Esophagus squamous epithelium (tissue), 5 donors: ENCODE results near the gene LMF1. TPM values are rescaled to one million over a fixed set of nuclear protein-coding genes. Genes with fewer than 3 reads are reported as not detected.
A peak's percentile ranks its signal among the peaks of the same experiment; 100 is the strongest.

Experiments used
- DNase-seq: peaks from one replicate; lab custom pipeline; 2025; lab: John Stamatoyannopoulos, UW
- H3K27ac ChIP-seq, 4 donors: fragments of 200-600 bp; sonication (generic); one replicate each; pipeline ENCODE4 v1.5.1; 2016 to 2019; ENCODE audit warnings: mild to moderate bottlenecking in 1 of 4
- H3K27me3 ChIP-seq, 4 donors: fragments of 200-600 bp; sonication (generic); 1 replicate in 3 of 4; 2 replicates in 1 of 4; pipeline versions ENCODE4 v1.5.1 to v1.6.0; 2017 to 2021; ENCODE audit warnings: antibody characterized with exemption in 1 of 4
- H3K36me3 ChIP-seq, 3 donors: fragments of 200-600 bp; sonication (generic); one replicate each; pipeline ENCODE4 v1.5.1; 2016 to 2019
- H3K4me1 ChIP-seq, 3 donors: fragments of 200-600 bp; sonication (generic); one replicate each; pipeline ENCODE4 v1.5.1; 2017 to 2019
- H3K4me3 ChIP-seq, 4 donors: fragments of 200-600 bp; sonication (generic); 1 replicate in 3 of 4; 2 replicates in 1 of 4; pipeline ENCODE4 v1.5.1; 2016 to 2019; ENCODE audit warnings: mild to moderate bottlenecking in 2 of 4, moderate library complexity in 1 of 4
- H3K9me3 ChIP-seq, 3 donors: fragments of 200-600 bp; sonication (generic); one replicate each; pipeline ENCODE4 v1.5.1; 2016 to 2019
- POLR2A ChIP-seq, 4 donors: fragments of 450-650 bp; IDR thresholded peaks; one replicate each; pipeline ENCODE4 v1.6.1; 2017; ENCODE audit warnings: antibody characterized with exemption in 4 of 4, mild to moderate bottlenecking in 4 of 4, moderate library complexity in 3 of 4
- WGBS, 2 donors: methylation state at CpG; one replicate each; pipeline ENCODE4 v1.1.5; 2018; 5-methylcytosine and 5-hydroxymethylcytosine counted together
- intact Hi-C: fragments of 100-400 bp; cut with DNase I; formaldehyde crosslinking; loops from one replicate; pipeline ENCODE4 v1.15.0; 2022
- total RNA-seq, 4 donors: library from RNA; depleted of rRNA; stranded (reverse); fragments of >200 nt; gene quantifications; one replicate each; pipeline ENCODE4 v1.1.0, GENCODE V29; 2016
- TF ChIP-seq, protein P1 (sequence below), 6 experiments: fragments of 450-650 bp in 4 of 6; fragments of 200-600 bp in 2 of 6; sonication (generic) in 2 of 6; IDR thresholded peaks; one replicate each; pipeline ENCODE4 v1.5.1; 2016 to 2019; ENCODE audit warnings: antibody characterized with exemption in 6 of 6, mild to moderate bottlenecking in 4 of 6, moderate library complexity in 4 of 6
- donor health status: DM: yes; HTN: yes; CAD: no.

The LMF1 gene
- total RNA-seq, 4 donors from 2014 or later, result 13.3 to 34.4 (median 23.8) TPM

DNA sequence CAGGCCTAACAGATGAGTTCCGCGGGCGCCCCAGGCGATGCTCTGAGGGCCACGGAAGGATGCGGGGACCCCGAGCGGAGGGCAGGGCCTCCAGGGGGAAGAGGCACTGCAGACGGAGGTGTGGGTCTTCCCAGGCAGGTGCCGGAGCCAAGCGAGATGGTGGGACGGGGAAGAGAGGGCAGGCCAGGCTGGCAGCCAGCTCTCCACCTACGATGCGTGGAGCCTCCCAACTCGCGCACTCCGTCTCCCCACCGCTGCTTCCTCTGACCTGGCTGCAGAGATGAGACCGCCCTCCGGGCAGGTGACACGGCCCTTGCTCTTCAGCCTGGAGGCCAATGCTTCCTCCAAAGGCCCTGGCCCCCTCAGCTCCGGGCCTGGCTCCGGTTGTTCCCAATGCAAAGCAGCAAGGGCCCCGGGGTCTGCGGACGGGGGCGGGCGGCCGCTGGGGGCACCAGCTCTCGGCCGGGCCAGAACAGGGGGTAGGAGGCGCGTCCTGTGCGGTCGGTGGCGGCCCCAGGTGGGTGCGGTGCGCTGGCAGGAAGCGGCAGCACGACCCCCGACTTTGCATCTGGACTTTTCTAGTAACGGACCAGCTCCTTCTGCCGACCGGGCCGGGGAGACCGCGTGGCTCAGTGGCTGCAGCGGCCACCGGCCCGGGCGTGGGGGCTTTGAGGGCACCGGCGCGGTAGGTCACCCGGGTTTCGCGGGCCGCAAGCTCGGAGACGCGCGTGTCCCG is 9.2 kb upstream of the LMF1 start:
- Histone ChIP-seq H3K9me3 (no peaks in the 10 kb centered on the region), H3K4me1 (peaks cover 9 to 50% (median 29%) of the 10 kb centered on the region in 3 donors), H3K36me3 (no peaks in the 10 kb centered on the region), H3K27me3 (peaks cover 7 to 76% (median 22%) of the 10 kb centered on the region in 4 donors), H3K4me3 (peak overlapping the region; percentile 35 to 75 (median 48)), H3K27ac (no peak overlapping the region)
- TF ChIP-seq, protein P1, sequence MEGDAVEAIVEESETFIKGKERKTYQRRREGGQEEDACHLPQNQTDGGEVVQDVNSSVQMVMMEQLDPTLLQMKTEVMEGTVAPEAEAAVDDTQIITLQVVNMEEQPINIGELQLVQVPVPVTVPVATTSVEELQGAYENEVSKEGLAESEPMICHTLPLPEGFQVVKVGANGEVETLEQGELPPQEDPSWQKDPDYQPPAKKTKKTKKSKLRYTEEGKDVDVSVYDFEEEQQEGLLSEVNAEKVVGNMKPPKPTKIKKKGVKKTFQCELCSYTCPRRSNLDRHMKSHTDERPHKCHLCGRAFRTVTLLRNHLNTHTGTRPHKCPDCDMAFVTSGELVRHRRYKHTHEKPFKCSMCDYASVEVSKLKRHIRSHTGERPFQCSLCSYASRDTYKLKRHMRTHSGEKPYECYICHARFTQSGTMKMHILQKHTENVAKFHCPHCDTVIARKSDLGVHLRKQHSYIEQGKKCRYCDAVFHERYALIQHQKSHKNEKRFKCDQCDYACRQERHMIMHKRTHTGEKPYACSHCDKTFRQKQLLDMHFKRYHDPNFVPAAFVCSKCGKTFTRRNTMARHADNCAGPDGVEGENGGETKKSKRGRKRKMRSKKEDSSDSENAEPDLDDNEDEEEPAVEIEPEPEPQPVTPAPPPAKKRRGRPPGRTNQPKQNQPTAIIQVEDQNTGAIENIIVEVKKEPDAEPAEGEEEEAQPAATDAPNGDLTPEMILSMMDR (IDR thresholded peaks at IDR 0.05), result no peak
- TF ChIP-seq POLR2A (IDR thresholded peaks at IDR 0.05), result no peak
- DNase-seq, result no peak
- intact Hi-C loops, result no loop called here
- WGBS, 2 donors, result 50 to 69% methylated on average over 1 to 16 of the region's 63 CpGs

DNA sequence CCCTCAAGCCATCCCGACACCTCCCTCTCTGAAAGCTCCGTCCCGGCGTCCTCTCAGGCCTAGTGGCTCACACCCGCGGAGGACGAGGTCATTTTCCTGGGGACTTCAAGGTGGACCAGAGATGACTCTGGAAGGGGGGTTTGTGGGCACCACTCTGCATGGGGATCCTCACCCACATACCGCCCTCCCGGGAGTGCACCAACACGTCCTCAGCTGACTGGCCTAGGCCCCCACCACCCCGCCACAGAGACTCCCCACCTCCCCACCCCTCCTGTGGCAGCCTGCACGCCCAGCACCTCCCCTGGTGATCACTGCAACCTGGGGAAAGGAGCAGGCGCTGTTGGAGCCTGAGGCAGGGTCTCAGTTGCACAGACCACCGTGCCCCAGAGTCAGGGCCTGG is 8.4 kb upstream of the LMF1 start:
- intact Hi-C loops, result no loop called here
- H3K36me3 ChIP-seq, result no peaks in the 10 kb centered on the region
- no peak overlapping the region for H3K27ac ChIP-seq
- H3K4me3 ChIP-seq, result no peak overlapping the region
- H3K4me1 ChIP-seq, result peaks cover 9 to 50% (median 29%) of the 10 kb centered on the region in 3 donors
- DNase-seq, result no peak
- no peaks in the 10 kb centered on the region for H3K9me3 ChIP-seq
- 89% methylated on average over 8 of the region's 14 CpGs; no CpG with 5 or more reads in 1 of the 2 donors for WGBS, 2 donors
- peaks cover 7 to 75% (median 22%) of the 10 kb centered on the region in 4 donors for H3K27me3 ChIP-seq
- TF ChIP-seq, protein P1 (IDR thresholded peaks at IDR 0.05), result no peak
- no peak for TF ChIP-seq POLR2A (IDR thresholded peaks at IDR 0.05)

DNA sequence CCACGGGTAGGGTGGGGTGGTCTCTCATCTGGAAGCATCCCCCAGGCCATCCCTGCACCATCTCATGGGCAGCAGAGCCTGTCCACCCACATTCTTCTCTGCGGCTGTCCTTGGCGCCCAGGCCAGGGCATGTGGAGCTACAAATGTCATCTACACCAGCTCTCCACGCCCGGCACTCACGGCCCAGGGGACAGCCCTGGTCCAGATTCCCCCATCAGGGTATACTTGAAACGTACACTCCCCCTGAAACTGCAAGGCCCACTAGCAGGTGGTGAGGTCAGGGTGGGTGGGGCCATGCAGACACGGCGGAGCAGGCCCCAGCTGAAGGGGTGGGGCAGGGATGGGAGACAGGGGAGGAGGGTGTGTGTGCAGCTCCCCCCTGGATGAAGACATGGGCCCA is 7.6 kb upstream of the LMF1 start:
- no peak for TF ChIP-seq POLR2A (IDR thresholded peaks at IDR 0.05)
- TF ChIP-seq, protein P1 (IDR thresholded peaks at IDR 0.05), result no peak
- Histone ChIP-seq H3K27me3 (peaks cover 7 to 69% (median 20%) of the 10 kb centered on the region in 4 donors), H3K4me3 (no peak overlapping the region), H3K36me3 (no peaks in the 10 kb centered on the region), H3K4me1 (peaks cover 9 to 50% (median 29%) of the 10 kb centered on the region in 3 donors), H3K27ac (no peak overlapping the region), H3K9me3 (no peaks in the 10 kb centered on the region)
- intact Hi-C loops, result no loop called here
- DNase-seq, result no peak
- WGBS, 2 donors, result 61 to 62% methylated on average over 6 of the region's 9 CpGs

GRCh38 chr16:977896-978295 is 7.1 kb upstream of the LMF1 start:
- WGBS, 2 donors, result 86% methylated on average over 8 of the region's 8 CpGs
- DNase-seq, result no peak
- no peak for TF ChIP-seq POLR2A (IDR thresholded peaks at IDR 0.05)
- TF ChIP-seq, protein P1 (IDR thresholded peaks at IDR 0.05), result no peak
- Histone ChIP-seq H3K9me3 (no peaks in the 10 kb centered on the region), H3K4me3 (no peak overlapping the region), H3K36me3 (no peaks in the 10 kb centered on the region), H3K27ac (no peak overlapping the region), H3K4me1 (peaks cover 9 to 47% (median 29%) of the 10 kb centered on the region in 3 donors), H3K27me3 (peaks cover 7 to 64% (median 18%) of the 10 kb centered on the region in 4 donors)
- intact Hi-C loops, result no loop called here

DNA sequence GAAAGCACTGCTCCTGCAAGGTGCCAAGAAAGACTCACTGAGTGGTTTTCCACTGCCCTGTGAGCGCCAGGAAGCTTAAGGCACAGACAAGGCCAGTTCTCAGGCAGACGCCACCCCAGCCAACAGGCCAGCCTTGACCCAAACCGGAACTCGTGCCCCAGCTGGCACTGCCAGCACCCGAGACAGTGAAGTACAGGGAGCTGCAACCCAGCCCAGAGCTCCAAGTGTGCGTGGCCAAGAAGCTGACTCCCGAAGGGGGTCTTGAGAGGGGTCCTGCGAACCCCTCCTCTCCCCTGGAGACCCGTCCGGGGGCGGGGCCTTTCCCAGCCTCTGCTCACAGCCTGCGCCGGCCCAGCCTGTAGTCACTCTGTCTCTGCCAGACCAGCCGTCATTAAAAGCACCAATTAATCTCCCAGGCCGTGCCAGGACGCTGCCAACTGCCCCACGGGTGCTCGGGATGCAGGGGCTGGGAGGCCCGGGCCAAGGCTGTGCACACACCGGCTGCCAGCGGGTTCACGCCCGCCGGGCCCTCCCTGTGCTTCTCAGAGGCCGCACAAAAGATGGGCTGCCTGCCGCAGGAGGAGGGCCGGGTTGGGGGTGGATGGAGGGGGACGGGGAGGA is 6.4 kb upstream of the LMF1 start:
- H3K9me3 ChIP-seq, result no peaks in the 10 kb centered on the region
- TF ChIP-seq, protein P1 (IDR thresholded peaks at IDR 0.05), result no peak
- no peak for TF ChIP-seq POLR2A (IDR thresholded peaks at IDR 0.05)
- H3K36me3 ChIP-seq, result no peaks in the 10 kb centered on the region
- H3K27ac ChIP-seq, result peak overlapping the region in 2 of 4 donors; percentile 44 to 56
- peaks cover 8 to 40% (median 26%) of the 10 kb centered on the region in 3 donors for H3K4me1 ChIP-seq
- WGBS, 2 donors, result 20% methylated on average over 1 of the region's 28 CpGs; no CpG with 5 or more reads in 1 of the 2 donors
- no peak overlapping the region for H3K4me3 ChIP-seq
- intact Hi-C loops, result no loop called here
- H3K27me3 ChIP-seq, result peaks cover 7 to 57% (median 12%) of the 10 kb centered on the region in 4 donors
- DNase-seq, result no peak
